Muscle of leg (tissue), 16 donors: ENCODE measurements around the gene GOSR1. TPM values are rescaled to one million over a fixed set of nuclear protein-coding genes. Genes with fewer than 3 reads are reported as not detected.
"Not testable (repeated sequence)": the region's sequence is repeated elsewhere in the genome, so short reads cannot be mapped to it uniquely, and the experiment has no call there.

ENCODE experiments used
- DNase-seq: peaks from one replicate; pipeline ENCODE4 v3.0.0; 2013
- H3K27ac ChIP-seq: one replicate; pipeline ENCODE4 v1.5.1; 2013; ENCODE audit warnings: mild to moderate bottlenecking, low read length, control low read depth
- H3K27me3 ChIP-seq: one replicate; pipeline ENCODE4 v1.6.1; 2013; ENCODE audit warnings: low read length; ENCODE audit not compliant: control insufficient read depth, insufficient read depth
- H3K36me3 ChIP-seq: one replicate; pipeline ENCODE4 v1.6.1; 2013; ENCODE audit warnings: low read length; ENCODE audit not compliant: control insufficient read depth, insufficient read depth
- H3K4me1 ChIP-seq: one replicate; pipeline ENCODE4 v1.6.1; 2013; ENCODE audit warnings: low read length; ENCODE audit not compliant: control insufficient read depth, insufficient read depth
- H3K4me3 ChIP-seq: one replicate; pipeline ENCODE4 v1.5.1; 2013; ENCODE audit warnings: low read length, control low read depth
- H3K9me3 ChIP-seq: replicated peaks from 2 replicates; pipeline ENCODE4 v1.6.1; 2013; ENCODE audit warnings: low read depth, low read length; ENCODE audit not compliant: control insufficient read depth
- WGBS: methylation state at CpG from one replicate; pipeline ENCODE4 v1.1.5; 2013; ENCODE audit warnings: missing lambda C conversion rate; ENCODE audit not compliant: insufficient coverage; 5-methylcytosine and 5-hydroxymethylcytosine counted together
- long read RNA-seq, 11 donors: transcript quantifications; one replicate each; lab custom pipeline, GENCODE V29; 2026
- polyA plus RNA-seq, 8 donors: library from polyadenylated mRNA; unstranded; fragments of 120-200 nt; gene quantifications; one replicate each; pipeline versions ENCODE4 v1.2.1 to v1.2.3, GENCODE V29; 2013; ENCODE audit warnings: inconsistent platforms in 1 of 8, low replicate concordance in 1 of 8; ENCODE audit not compliant: insufficient read length in 8 of 8, insufficient read depth in 1 of 8
- total RNA-seq: library from RNA; stranded (reverse); fragments of 120-200 nt; gene quantifications from one replicate; pipeline ENCODE4 v1.2.4, GENCODE V29; 2013

GOSR1 gene
- 24.6 TPM for total RNA-seq
- 10 to 100 TPM; 21.8 to 32.3 (median 26.6) TPM for polyA plus RNA-seq
- long read RNA-seq, donor 1, full-length matches to known transcripts, result 6 of 6 reads
- long read RNA-seq, donor 1, partial matches to known transcripts, result 0 of 6 reads
- long read RNA-seq, donor 1, other reads (novel, unspliced or antisense), result 0 of 6 reads
- long read RNA-seq, donor 2, partial matches to known transcripts, result 0 of 1 reads
- long read RNA-seq, donor 2, other reads (novel, unspliced or antisense), result 0 of 1 reads
- long read RNA-seq, donor 3, full-length matches to known transcripts, result 17 of 37 reads
- long read RNA-seq, donor 3, partial matches to known transcripts, result 20 of 37 reads
- long read RNA-seq, donor 3, other reads (novel, unspliced or antisense), result 0 of 37 reads
- long read RNA-seq, donor 4, full-length matches to known transcripts, result 13 of 13 reads
- long read RNA-seq, donor 4, partial matches to known transcripts, result 0 of 13 reads
- long read RNA-seq, donor 4, other reads (novel, unspliced or antisense), result 0 of 13 reads
- long read RNA-seq, donor 5, full-length matches to known transcripts, result 28 of 53 reads
- long read RNA-seq, donor 5, partial matches to known transcripts, result 25 of 53 reads
- long read RNA-seq, donor 5, other reads (novel, unspliced or antisense), result 0 of 53 reads
- long read RNA-seq, donor 6, full-length matches to known transcripts, result 11 of 11 reads
- long read RNA-seq, donor 6, partial matches to known transcripts, result 0 of 11 reads
- long read RNA-seq, donor 6, other reads (novel, unspliced or antisense), result 0 of 11 reads
- long read RNA-seq, donor 7, full-length matches to known transcripts, result 18 of 18 reads
- long read RNA-seq, donor 7, partial matches to known transcripts, result 0 of 18 reads
- long read RNA-seq, donor 7, other reads (novel, unspliced or antisense), result 0 of 18 reads
- long read RNA-seq, donor 8, full-length matches to known transcripts, result 8 of 8 reads
- long read RNA-seq, donor 8, partial matches to known transcripts, result 0 of 8 reads
- long read RNA-seq, donor 8, other reads (novel, unspliced or antisense), result 0 of 8 reads
- long read RNA-seq, donor 9, full-length matches to known transcripts, result 9 of 16 reads
- long read RNA-seq, donor 9, partial matches to known transcripts, result 7 of 16 reads
- long read RNA-seq, donor 9, other reads (novel, unspliced or antisense), result 0 of 16 reads
- long read RNA-seq, donor 10, full-length matches to known transcripts, result 14 of 34 reads
- long read RNA-seq, donor 10, partial matches to known transcripts, result 20 of 34 reads
- long read RNA-seq, donor 10, other reads (novel, unspliced or antisense), result 0 of 34 reads
- long read RNA-seq, donor 11, full-length matches to known transcripts, result 13 of 13 reads
- long read RNA-seq, donor 11, partial matches to known transcripts, result 0 of 13 reads
- long read RNA-seq, donor 11, other reads (novel, unspliced or antisense), result 0 of 13 reads

GRCh38 chr17:30477083-30477773, at the start of gene GOSR1:
Gene GOSR1, plus strand, starts transcription at chr17:30477408. Its CDS starts 26 bp downstream, at chr17:30477434.
- no peaks in the 10 kb centered on the region for H3K9me3 ChIP-seq
- H3K4me1 ChIP-seq, result peaks cover 7% of the 10 kb centered on the region
- H3K4me3 ChIP-seq, result peak within 1 kb of the TSS; percentile 99
- H3K27ac ChIP-seq, result peak within 1 kb of the TSS; percentile 97
- under 1% methylated on average over 37 of the region's 37 CpGs for WGBS
- peaks cover 9% of the 10 kb centered on the region for H3K36me3 ChIP-seq
- peaks cover 2% of the 10 kb centered on the region for H3K27me3 ChIP-seq
- DNase-seq, result peak; percentile 98

GRCh38 chr17:30427611-30428010, 49.6 kb upstream of the GOSR1 start:
- no CpG with 5 or more reads among the region's 1 CpG for WGBS
- Histone ChIP-seq H3K27me3 (no peaks in the 10 kb centered on the region), H3K4me3 (no peak overlapping the region), H3K36me3 (peaks cover 10% of the 10 kb centered on the region), H3K4me1 (no peaks in the 10 kb centered on the region), H3K27ac (no peak overlapping the region), H3K9me3 (no peaks in the 10 kb centered on the region)
- DNase-seq, result no peak

GRCh38 chr17:30429155-30429554, 48.1 kb upstream of the GOSR1 start:
- WGBS, result no CpG with 5 or more reads among the region's 1 CpG
- no peak overlapping the region for H3K27ac ChIP-seq
- DNase-seq, result peak; percentile 75
- no peaks in the 10 kb centered on the region for H3K27me3 ChIP-seq
- H3K4me1 ChIP-seq, result no peaks in the 10 kb centered on the region
- H3K36me3 ChIP-seq, result peaks cover 3% of the 10 kb centered on the region
- H3K9me3 ChIP-seq, result no peaks in the 10 kb centered on the region
- no peak overlapping the region for H3K4me3 ChIP-seq

DNA sequence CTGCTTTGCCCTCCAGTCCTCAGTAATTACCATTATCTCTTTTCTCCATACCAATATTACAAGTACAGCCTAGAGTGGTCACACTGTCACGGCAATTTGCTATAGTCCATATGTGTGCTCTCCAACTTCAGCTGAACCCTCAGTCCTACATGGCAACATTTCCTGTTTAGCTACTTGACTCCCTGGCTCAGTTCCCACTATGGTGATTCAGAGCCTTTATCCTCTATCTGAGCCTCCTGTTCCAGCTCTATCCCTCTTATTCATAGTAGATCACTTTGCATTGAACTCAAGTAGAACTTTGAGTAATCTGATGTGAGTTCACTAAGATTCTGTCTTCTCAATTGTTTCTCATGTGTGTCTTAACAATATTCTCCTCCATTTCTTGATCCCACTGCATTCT, 43.7 kb upstream of the GOSR1 start:
- no peaks in the 10 kb centered on the region for H3K9me3 ChIP-seq
- peaks cover 5% of the 10 kb centered on the region for H3K36me3 ChIP-seq
- WGBS, result 80% methylated on average over 1 of the region's 1 CpG
- H3K4me3 ChIP-seq, result no peak overlapping the region
- H3K4me1 ChIP-seq, result no peaks in the 10 kb centered on the region
- H3K27ac ChIP-seq, result no peak overlapping the region
- no peaks in the 10 kb centered on the region for H3K27me3 ChIP-seq
- peak; percentile 10 for DNase-seq

DNA sequence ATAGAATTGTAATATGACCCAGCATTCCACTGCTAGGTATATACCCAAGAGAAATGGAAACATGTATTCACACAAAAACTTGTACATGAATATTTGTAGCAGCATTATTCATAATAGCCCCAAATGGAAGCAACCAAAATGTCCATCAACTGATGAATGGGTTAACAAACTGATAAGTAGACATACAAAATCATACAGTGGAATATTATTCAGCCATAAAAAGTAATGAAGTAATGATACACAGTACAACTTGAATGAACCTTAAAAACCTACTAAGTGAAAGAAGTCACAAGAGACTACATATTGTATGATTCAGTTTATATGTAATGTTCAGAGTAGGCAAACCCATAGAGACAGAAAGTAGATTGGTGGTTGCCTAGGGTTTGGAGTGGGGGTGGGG, 40.5 kb upstream of the GOSR1 start:
- DNase-seq, result no peak
- H3K4me3 ChIP-seq, result no peak overlapping the region
- no peak overlapping the region for H3K27ac ChIP-seq
- no peaks in the 10 kb centered on the region for H3K4me1 ChIP-seq
- H3K27me3 ChIP-seq, result no peaks in the 10 kb centered on the region
- H3K9me3 ChIP-seq, result no peaks in the 10 kb centered on the region
- peaks cover 5% of the 10 kb centered on the region for H3K36me3 ChIP-seq

GRCh38 chr17:30443721-30444120, 33.5 kb upstream of the GOSR1 start:
- Histone ChIP-seq H3K4me1 (no peaks in the 10 kb centered on the region), H3K9me3 (no peaks in the 10 kb centered on the region), H3K36me3 (peaks cover 9% of the 10 kb centered on the region), H3K27ac (no peak overlapping the region), H3K27me3 (no peaks in the 10 kb centered on the region), H3K4me3 (no peak overlapping the region)
- WGBS, result 92% methylated on average over 2 of the region's 6 CpGs
- no peak for DNase-seq

GRCh38 chr17:30446640-30447039, 30.6 kb upstream of the GOSR1 start:
- H3K27me3 ChIP-seq, H3K9me3 ChIP-seq, DNase-seq, H3K4me3 ChIP-seq, H3K27ac ChIP-seq, H3K4me1 ChIP-seq: not testable (repeated sequence)
- H3K36me3 ChIP-seq, result peaks cover 11% of the 10 kb centered on the region

DNA sequence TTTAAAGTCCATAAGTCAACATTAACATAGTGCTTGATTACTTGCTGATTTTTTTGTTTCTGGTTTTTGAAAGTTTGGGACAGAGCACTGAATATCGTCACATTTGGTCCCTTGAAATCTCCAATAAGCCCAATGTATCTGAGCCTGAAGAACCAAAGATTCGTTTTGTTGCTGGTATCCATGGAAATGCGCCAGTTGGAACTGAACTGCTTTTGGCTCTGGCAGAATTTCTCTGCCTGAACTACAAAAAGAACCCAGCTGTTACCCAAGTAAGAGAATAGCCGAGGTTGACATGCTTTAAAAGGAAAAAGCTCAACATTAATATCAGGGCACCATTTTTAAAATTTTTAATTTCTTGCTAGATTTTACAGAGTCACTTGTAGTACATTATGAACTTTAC, 27.7 kb upstream of the GOSR1 start:
- Histone ChIP-seq H3K27me3 (no peaks in the 10 kb centered on the region), H3K4me3 (no peak overlapping the region), H3K36me3 (peaks cover 17% of the 10 kb centered on the region), H3K4me1 (peaks cover 2% of the 10 kb centered on the region), H3K9me3 (no peaks in the 10 kb centered on the region), H3K27ac (no peak overlapping the region)
- DNase-seq, result peak; percentile 65
- 70% methylated on average over 3 of the region's 4 CpGs for WGBS
